ENCODE data around the gene TGFB3. TPM values are rescaled to one million over a fixed set of nuclear protein-coding genes. Genes with fewer than 3 reads are reported as not detected.

TGFB3 gene
- total RNA-seq, 1 donor from 2014 or later = 4.4 TPM

DNA sequence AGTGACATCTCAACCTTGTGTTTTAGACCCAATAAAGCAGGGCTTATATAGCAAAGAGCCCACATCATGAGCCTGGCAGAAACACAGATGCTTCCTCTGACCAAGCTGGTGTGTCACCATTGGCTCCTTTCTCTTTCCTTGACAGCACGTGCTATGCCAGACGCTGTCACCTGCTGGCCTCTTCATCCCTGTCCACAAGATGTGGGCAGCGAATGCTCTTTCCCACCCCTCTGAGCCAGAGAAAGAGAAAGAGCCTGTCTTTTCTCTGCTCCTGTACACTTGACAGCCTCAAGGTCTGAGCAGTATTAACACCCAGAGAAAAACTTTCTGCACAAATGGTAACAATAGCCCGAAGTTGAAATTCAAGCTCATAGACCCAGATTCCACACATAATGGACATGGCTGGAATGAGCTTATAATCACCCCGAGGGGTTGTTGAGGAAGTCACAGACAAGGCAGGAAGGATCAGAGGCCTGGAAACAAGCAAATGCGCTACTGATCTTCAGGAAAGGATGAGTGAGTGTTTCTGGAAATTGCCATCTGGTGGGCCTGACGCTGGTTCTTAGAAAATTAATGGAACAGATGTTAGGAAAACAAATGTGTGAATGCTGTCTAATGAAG is 8.9 kb downstream of the TGFB3 start:
- H3K36me3 Mint-ChIP-seq (ENCODE audit: low read depth) = peaks cover 11% of the 10 kb centered on the region
- no peak overlapping the region for H3K4me3 Mint-ChIP-seq
- H3K27me3 Mint-ChIP-seq = no peaks in the 10 kb centered on the region
- no peaks in the 10 kb centered on the region for H3K9me3 Mint-ChIP-seq
- intact Hi-C loops (cut with micrococcal nuclease) = no loop called here
- TF ChIP-seq, protein P1, sequence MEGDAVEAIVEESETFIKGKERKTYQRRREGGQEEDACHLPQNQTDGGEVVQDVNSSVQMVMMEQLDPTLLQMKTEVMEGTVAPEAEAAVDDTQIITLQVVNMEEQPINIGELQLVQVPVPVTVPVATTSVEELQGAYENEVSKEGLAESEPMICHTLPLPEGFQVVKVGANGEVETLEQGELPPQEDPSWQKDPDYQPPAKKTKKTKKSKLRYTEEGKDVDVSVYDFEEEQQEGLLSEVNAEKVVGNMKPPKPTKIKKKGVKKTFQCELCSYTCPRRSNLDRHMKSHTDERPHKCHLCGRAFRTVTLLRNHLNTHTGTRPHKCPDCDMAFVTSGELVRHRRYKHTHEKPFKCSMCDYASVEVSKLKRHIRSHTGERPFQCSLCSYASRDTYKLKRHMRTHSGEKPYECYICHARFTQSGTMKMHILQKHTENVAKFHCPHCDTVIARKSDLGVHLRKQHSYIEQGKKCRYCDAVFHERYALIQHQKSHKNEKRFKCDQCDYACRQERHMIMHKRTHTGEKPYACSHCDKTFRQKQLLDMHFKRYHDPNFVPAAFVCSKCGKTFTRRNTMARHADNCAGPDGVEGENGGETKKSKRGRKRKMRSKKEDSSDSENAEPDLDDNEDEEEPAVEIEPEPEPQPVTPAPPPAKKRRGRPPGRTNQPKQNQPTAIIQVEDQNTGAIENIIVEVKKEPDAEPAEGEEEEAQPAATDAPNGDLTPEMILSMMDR (IDR thresholded peaks at IDR 0.05) = no peak
- ChIA-PET POLR2A (no interaction called here), CTCF (interaction anchor here (2.4 kb wide), 1 partner anchor 66 kb away, joined by 12 read pairs; no protein-coding TSS in a partner anchor)
- H3K27ac Mint-ChIP-seq = no peak overlapping the region
- peaks cover 17% of the 10 kb centered on the region for H3K4me1 Mint-ChIP-seq
- ATAC-seq (ENCODE audit: low read depth) (no peak), DNase-seq (no peak)

DNA sequence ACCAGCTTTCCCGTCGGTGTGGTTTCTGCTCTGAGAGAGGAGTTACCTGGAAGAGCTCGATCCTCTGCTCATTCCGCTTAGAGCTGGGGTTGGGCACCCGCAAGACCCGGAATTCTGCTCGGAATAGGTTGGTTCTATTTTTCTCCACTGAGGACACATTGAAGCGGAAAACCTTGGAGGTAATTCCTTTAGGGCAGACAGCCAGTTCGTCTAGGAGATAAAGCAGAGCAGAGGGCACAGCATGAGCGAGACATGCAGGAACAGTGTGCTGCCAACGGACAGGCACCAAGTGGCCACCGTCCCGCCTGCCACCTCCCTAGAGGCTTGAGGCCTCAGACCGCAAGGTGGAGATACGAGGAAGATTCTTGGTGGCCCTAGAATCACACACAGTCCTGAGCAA is 10.3 kb downstream of the TGFB3 start:
- H3K9me3 Mint-ChIP-seq = no peaks in the 10 kb centered on the region
- peaks cover 12% of the 10 kb centered on the region for H3K36me3 Mint-ChIP-seq (ENCODE audit: low read depth)
- no peak for DNase-seq
- H3K27ac Mint-ChIP-seq = no peak overlapping the region
- POLR2A ChIA-PET = no interaction called here
- peaks cover 3% of the 10 kb centered on the region for H3K4me1 Mint-ChIP-seq
- TF ChIP-seq, protein P1 (IDR thresholded peaks at IDR 0.05) = no peak
- CTCF ChIA-PET = no interaction called here
- no peak overlapping the region for H3K4me3 Mint-ChIP-seq
- no peak for ATAC-seq (ENCODE audit: low read depth)
- no peaks in the 10 kb centered on the region for H3K27me3 Mint-ChIP-seq
- intact Hi-C loops (cut with micrococcal nuclease) = no loop called here

DNA sequence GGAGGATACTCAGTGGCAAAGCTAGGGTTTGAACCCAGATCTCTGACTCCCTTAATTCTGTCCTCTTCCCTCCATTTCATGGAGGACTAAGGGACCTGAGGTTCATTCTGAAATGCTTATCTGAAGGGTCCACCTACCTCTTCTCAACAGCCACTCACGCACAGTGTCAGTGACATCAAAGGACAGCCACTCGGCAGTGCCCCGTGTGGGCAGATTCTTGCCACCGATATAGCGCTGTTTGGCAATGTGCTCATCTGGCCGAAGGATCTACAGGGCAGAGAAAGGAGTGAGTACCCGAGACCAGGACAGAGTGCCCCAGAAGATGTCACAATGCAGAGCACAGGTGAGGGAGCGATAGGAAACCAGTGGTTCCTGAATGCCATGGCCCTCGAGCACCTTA is 10.8 kb downstream of the TGFB3 start:
- H3K27ac Mint-ChIP-seq = no peak overlapping the region
- H3K27me3 Mint-ChIP-seq = no peaks in the 10 kb centered on the region
- CTCF ChIA-PET = interaction anchor here (0.6 to 1.2 kb wide), 2 partner anchors 10 to 161 kb away, joined by 3 read pairs; no protein-coding TSS in a partner anchor
- peaks cover 15% of the 10 kb centered on the region for H3K36me3 Mint-ChIP-seq (ENCODE audit: low read depth)
- TF ChIP-seq, protein P1 (IDR thresholded peaks at IDR 0.05) = no peak
- H3K4me3 Mint-ChIP-seq = no peak overlapping the region
- POLR2A ChIA-PET = no interaction called here
- H3K4me1 Mint-ChIP-seq = peaks cover 2% of the 10 kb centered on the region
- intact Hi-C loops (cut with micrococcal nuclease) = no loop called here
- no peaks in the 10 kb centered on the region for H3K9me3 Mint-ChIP-seq
- ATAC-seq (ENCODE audit: low read depth) = no peak
- no peak for DNase-seq

DNA sequence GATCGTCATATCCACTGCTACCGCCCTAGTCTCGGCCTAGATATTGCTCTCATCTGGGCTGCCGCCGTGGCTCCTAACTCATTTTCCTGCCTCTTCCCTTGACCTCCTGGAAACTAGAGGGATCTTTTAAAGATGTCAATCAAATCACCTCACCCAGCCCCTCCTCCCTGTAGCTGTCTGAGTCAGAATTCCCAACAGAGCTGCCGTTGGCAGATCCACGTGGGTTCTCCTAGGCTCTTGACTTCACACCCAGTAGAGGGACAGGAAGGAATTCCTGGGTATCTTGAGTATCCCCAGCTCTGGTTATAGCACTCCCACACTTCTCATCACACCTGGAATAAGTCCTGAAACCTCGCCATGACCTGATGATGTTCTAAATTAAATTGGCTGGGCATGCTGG is 11.9 kb downstream of the TGFB3 start:
- ChIA-PET CTCF (interaction anchor here (0.7 to 1.2 kb wide), 3 partner anchors 11 to 849 kb away, joined by 3 to 5 read pairs (median 3); no protein-coding TSS in a partner anchor), POLR2A (no interaction called here)
- DNase-seq (no peak), ATAC-seq (ENCODE audit: low read depth) (no peak)
- Mint-ChIP-seq H3K36me3 (ENCODE audit: low read depth) (peaks cover 18% of the 10 kb centered on the region), H3K4me3 (no peak overlapping the region), H3K4me1 (peaks cover 4% of the 10 kb centered on the region), H3K9me3 (no peaks in the 10 kb centered on the region), H3K27me3 (no peaks in the 10 kb centered on the region), H3K27ac (no peak overlapping the region)
- TF ChIP-seq, protein P1 (IDR thresholded peaks at IDR 0.05) = no peak
- intact Hi-C loops (cut with micrococcal nuclease) = no loop called here

DNA sequence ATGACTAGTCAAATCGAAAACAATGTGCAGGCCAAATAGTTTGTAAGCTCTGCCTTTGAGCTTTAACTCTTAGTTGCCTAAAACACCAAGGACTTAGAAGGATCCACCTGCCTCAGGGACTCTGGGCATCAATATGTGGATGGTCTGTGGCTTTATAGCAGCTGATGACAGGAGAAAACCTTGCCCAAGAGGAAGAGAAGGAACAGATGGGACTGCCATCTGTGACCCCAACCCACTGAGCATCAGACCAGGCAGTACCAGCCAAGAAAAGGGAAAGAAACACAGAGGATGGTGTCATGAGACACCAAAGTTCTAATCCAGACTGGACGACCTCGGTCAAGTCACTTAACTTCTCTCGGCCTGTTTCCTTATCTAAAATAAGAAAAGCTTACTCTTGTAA is 12.7 kb downstream of the TGFB3 start:
- intact Hi-C loops (cut with micrococcal nuclease) = no loop called here
- POLR2A ChIA-PET = no interaction called here
- no peak overlapping the region for H3K4me3 Mint-ChIP-seq
- DNase-seq (no peak), ATAC-seq (ENCODE audit: low read depth) (no peak)
- H3K4me1 Mint-ChIP-seq = peaks cover 4% of the 10 kb centered on the region
- H3K36me3 Mint-ChIP-seq (ENCODE audit: low read depth) = peaks cover 20% of the 10 kb centered on the region
- CTCF ChIA-PET = no interaction called here
- H3K27ac Mint-ChIP-seq = no peak overlapping the region
- H3K27me3 Mint-ChIP-seq = no peaks in the 10 kb centered on the region
- TF ChIP-seq, protein P1 (IDR thresholded peaks at IDR 0.05) = no peak
- H3K9me3 Mint-ChIP-seq = no peaks in the 10 kb centered on the region

Measured in activated B cell treated with CpG ODN at 0.5 μM for 24 hours (primary cell).